Measurements from ENCODE around the gene RPRD2.

- TF ChIP-seq CTCF (IDR thresholded peaks at IDR 0.05) (no peak), POLR2A (IDR thresholded peaks at IDR 0.05) (no peak), EP300 (IDR thresholded peaks at IDR 0.05) (no peak), POLR2AphosphoS5 (IDR thresholded peaks at IDR 0.05) (no peak)
These were observed 147.6 kb downstream of the RPRD2 start for GRCh38 chr1:150511551-150511950.

All from sigmoid colon (tissue), 4 donors.